Keratinocyte (primary cell): Measurements from ENCODE around the gene ADAMTS15. TPM values are rescaled to one million over a fixed set of nuclear protein-coding genes. Genes with fewer than 3 reads are reported as not detected.

Experiments used
- DNase-seq: peaks from one replicate; pipeline ENCODE4 v3.0.0-alpha.2; 2011; ENCODE audit warnings: low read depth, missing footprints, low spot score
- FAIRE-seq: peaks from 2 replicates; lab custom pipeline; 2011; peaks lifted over from hg19 to GRCh38; lab: Jason Lieb, UNC
- H2AFZ ChIP-seq: 2 replicates; pipeline ENCODE4 v1.6.0; 2012; ENCODE audit warnings: low read length, control low read depth, inconsistent platforms; ENCODE audit not compliant: control insufficient read depth
- H3K27ac ChIP-seq: 2 replicates; pipeline ENCODE4 v1.5.1; 2011; ENCODE audit warnings: low read length; ENCODE audit not compliant: control insufficient read depth, insufficient read depth
- H3K27me3 ChIP-seq: 3 replicates; pipeline ENCODE4 v1.6.0; 2011; ENCODE audit warnings: low read length; ENCODE audit not compliant: control insufficient read depth, insufficient read depth; ENCODE audit errors: extremely low read depth
- H3K36me3 ChIP-seq, 2 experiments: 2 replicates in 1 of 2; 3 replicates in 1 of 2; pipeline ENCODE4 v1.5.1; 2011; ENCODE audit warnings: low read length in 2 of 2, mild to moderate bottlenecking in 1 of 2; ENCODE audit not compliant: control insufficient read depth in 2 of 2, insufficient read depth in 2 of 2; ENCODE audit errors: extremely low read depth in 1 of 2
- H3K4me1 ChIP-seq: 3 replicates; pipeline ENCODE4 v1.5.1; 2011; ENCODE audit warnings: low read length; ENCODE audit not compliant: control insufficient read depth, insufficient read depth; ENCODE audit errors: extremely low read depth
- H3K4me2 ChIP-seq: 3 replicates; pipeline ENCODE4 v1.6.0; 2011; ENCODE audit warnings: low read depth, low read length; ENCODE audit not compliant: control insufficient read depth, insufficient read depth; ENCODE audit errors: extremely low read depth
- H3K4me3 ChIP-seq, 3 experiments: fragments of 200-600 bp in 1 of 3; sonication (generic) in 1 of 3; 2 replicates in 2 of 3; 3 replicates in 1 of 3; pipeline ENCODE4 v1.5.1; 2011 to 2016; ENCODE audit warnings: low read length in 3 of 3, mild to moderate bottlenecking in 3 of 3, control low read depth in 2 of 3, inconsistent platforms in 1 of 3, low read depth in 1 of 3, mixed read lengths in 1 of 3, mixed run types in 1 of 3, moderate library complexity in 1 of 3; ENCODE audit not compliant: control insufficient read depth in 2 of 3, insufficient read depth in 2 of 3; ENCODE audit errors: extremely low read depth in 1 of 3
- H3K79me2 ChIP-seq: 2 replicates; pipeline ENCODE4 v1.6.0; 2012; ENCODE audit warnings: low read length; ENCODE audit not compliant: control insufficient read depth, insufficient read depth
- H3K9ac ChIP-seq: 3 replicates; pipeline ENCODE4 v1.6.0; 2011; ENCODE audit warnings: low read length; ENCODE audit not compliant: control insufficient read depth, insufficient read depth; ENCODE audit errors: extremely low read depth
- H3K9me1 ChIP-seq: 3 replicates; pipeline ENCODE4 v1.6.0; 2011; ENCODE audit warnings: low read length; ENCODE audit not compliant: control insufficient read depth, insufficient read depth; ENCODE audit errors: extremely low read depth
- H3K9me3 ChIP-seq: 2 replicates; pipeline ENCODE4 v1.5.1; 2012; ENCODE audit warnings: low read depth, low read length; ENCODE audit not compliant: control insufficient read depth
- H4K20me1 ChIP-seq: 3 replicates; pipeline ENCODE4 v1.6.0; 2011; ENCODE audit warnings: low read length; ENCODE audit not compliant: control insufficient read depth, insufficient read depth; ENCODE audit errors: extremely low read depth
- CTCF ChIP-seq, 3 experiments: IDR thresholded peaks in 1 of 3; conservative IDR thresholded peaks in 1 of 3; optimal IDR thresholded peaks in 1 of 3; 2 replicates in 2 of 3; 3 replicates in 1 of 3; pipeline versions ENCODE3 to v1.5.1; 2011; ENCODE audit warnings: low read length in 3 of 3, mild to moderate bottlenecking in 3 of 3, moderate library complexity in 2 of 3, control low read depth in 1 of 3, inconsistent platforms in 1 of 3; ENCODE audit not compliant: insufficient read depth in 2 of 3; ENCODE audit errors: extremely low read depth in 1 of 3
- EZH2 ChIP-seq: IDR thresholded peaks from one replicate; pipeline ENCODE4 v1.6.1; 2012; ENCODE audit warnings: inconsistent platforms, mild to moderate bottlenecking, low read length, moderate library complexity
- dilution Hi-C: fragments of 300-500 bp; cut with MboI; formaldehyde crosslinking; loops from one replicate; pipeline ENCODE4 v1.7.0; 2020; ENCODE audit warnings: low sequenced_read_pairs; ENCODE audit not compliant: extremely low pct_ligation_motif_present
- polyA plus RNA-seq, 5 experiments: library from polyadenylated mRNA; depleted of rRNA in 3 of 5; stranded (reverse) in 3 of 5; stranded (forward) in 1 of 5; unstranded in 1 of 5; fragments of >200 nt; gene quantifications; 1 replicate in 1 of 5; 2 replicates in 3 of 5; 3 replicates in 1 of 5; pipeline versions ENCODE4 v1.2.1 to v1.2.3, GENCODE V29; 2011 to 2012; ENCODE audit warnings: missing spikeins in 2 of 5, low read depth in 1 of 5, low replicate concordance in 1 of 5

Gene ADAMTS15
- polyA plus RNA-seq, 1 donor (not counting 4 experiments of a cell fraction or from before 2014, with no cell fraction given): 0.30 TPM

GRCh38 chr11:130407978-130408377 is 40.5 kb upstream of the ADAMTS15 start:
- TF ChIP-seq CTCF (optimal IDR thresholded peaks at IDR 0.05 in 1 of 3, IDR thresholded peaks at IDR 0.05 in 1 of 3, conservative IDR thresholded peaks at IDR 0.05 in 1 of 3; ENCODE audit: extremely low read depth in 1 of 3, insufficient read depth in 2 of 3, low read length in 3 of 3) (no peak), EZH2 (no peak)
- H3K4me3 ChIP-seq: no peak overlapping the region
- no peak overlapping the region for H3K9ac ChIP-seq
- H4K20me1 ChIP-seq: no peaks in the 10 kb centered on the region
- H2AFZ ChIP-seq: no peak overlapping the region
- H3K27ac ChIP-seq: no peak overlapping the region
- dilution Hi-C loops: no loop called here
- no peak overlapping the region for H3K4me2 ChIP-seq
- no peaks in the 10 kb centered on the region for H3K9me3 ChIP-seq
- no peaks in the 10 kb centered on the region for H3K79me2 ChIP-seq
- peak; percentile 95 for FAIRE-seq
- peaks cover 29% of the 10 kb centered on the region for H3K4me1 ChIP-seq
- peak; percentile 68 for DNase-seq
- H3K27me3 ChIP-seq: peaks cover 3% of the 10 kb centered on the region
- no peaks in the 10 kb centered on the region for H3K9me1 ChIP-seq
- H3K36me3 ChIP-seq: no peaks in the 10 kb centered on the region

GRCh38 chr11:130408401-130408890 is 40.0 kb upstream of the ADAMTS15 start:
- H3K36me3 ChIP-seq: no peaks in the 10 kb centered on the region
- H2AFZ ChIP-seq: no peak overlapping the region
- no peak overlapping the region for H3K9ac ChIP-seq
- H3K27ac ChIP-seq: no peak overlapping the region
- no peak overlapping the region for H3K4me2 ChIP-seq
- no peaks in the 10 kb centered on the region for H4K20me1 ChIP-seq
- dilution Hi-C loops: no loop called here
- H3K79me2 ChIP-seq: no peaks in the 10 kb centered on the region
- DNase-seq (no peak), FAIRE-seq (no peak)
- no peaks in the 10 kb centered on the region for H3K9me1 ChIP-seq
- H3K4me3 ChIP-seq: no peak overlapping the region
- peaks cover 29% of the 10 kb centered on the region for H3K4me1 ChIP-seq
- TF ChIP-seq EZH2 (no peak), CTCF (optimal IDR thresholded peaks at IDR 0.05 in 1 of 3, IDR thresholded peaks at IDR 0.05 in 1 of 3, conservative IDR thresholded peaks at IDR 0.05 in 1 of 3; ENCODE audit: extremely low read depth in 1 of 3, insufficient read depth in 2 of 3, low read length in 3 of 3) (no peak)
- H3K9me3 ChIP-seq: no peaks in the 10 kb centered on the region
- H3K27me3 ChIP-seq: peaks cover 3% of the 10 kb centered on the region
